Esophagus squamous epithelium (tissue), 5 donors: ENCODE data around the gene MMEL1. TPM values are rescaled to one million over a fixed set of nuclear protein-coding genes. Genes with fewer than 3 reads are reported as not detected.

ENCODE experiments used
- DNase-seq: peaks from one replicate; lab custom pipeline; 2025; lab: John Stamatoyannopoulos, UW
- H3K27ac ChIP-seq, 4 donors: fragments of 200-600 bp; sonication (generic); one replicate each; pipeline ENCODE4 v1.5.1; 2016 to 2019; ENCODE audit warnings: mild to moderate bottlenecking in 1 of 4
- H3K27me3 ChIP-seq, 4 donors: fragments of 200-600 bp; sonication (generic); 1 replicate in 3 of 4; 2 replicates in 1 of 4; pipeline versions ENCODE4 v1.5.1 to v1.6.0; 2017 to 2021; ENCODE audit warnings: antibody characterized with exemption in 1 of 4
- H3K36me3 ChIP-seq, 3 donors: fragments of 200-600 bp; sonication (generic); one replicate each; pipeline ENCODE4 v1.5.1; 2016 to 2019
- H3K4me1 ChIP-seq, 3 donors: fragments of 200-600 bp; sonication (generic); one replicate each; pipeline ENCODE4 v1.5.1; 2017 to 2019
- H3K4me3 ChIP-seq, 4 donors: fragments of 200-600 bp; sonication (generic); 1 replicate in 3 of 4; 2 replicates in 1 of 4; pipeline ENCODE4 v1.5.1; 2016 to 2019; ENCODE audit warnings: mild to moderate bottlenecking in 2 of 4, moderate library complexity in 1 of 4
- H3K9me3 ChIP-seq, 3 donors: fragments of 200-600 bp; sonication (generic); one replicate each; pipeline ENCODE4 v1.5.1; 2016 to 2019
- POLR2A ChIP-seq, 4 donors: fragments of 450-650 bp; IDR thresholded peaks; one replicate each; pipeline ENCODE4 v1.6.1; 2017; ENCODE audit warnings: antibody characterized with exemption in 4 of 4, mild to moderate bottlenecking in 4 of 4, moderate library complexity in 3 of 4
- WGBS, 2 donors: methylation state at CpG; one replicate each; pipeline ENCODE4 v1.1.5; 2018; 5-methylcytosine and 5-hydroxymethylcytosine counted together
- intact Hi-C: fragments of 100-400 bp; cut with DNase I; formaldehyde crosslinking; loops from one replicate; pipeline ENCODE4 v1.15.0; 2022
- total RNA-seq, 4 donors: library from RNA; depleted of rRNA; stranded (reverse); fragments of >200 nt; gene quantifications; one replicate each; pipeline ENCODE4 v1.1.0, GENCODE V29; 2016
- TF ChIP-seq, protein P1 (sequence below), 6 experiments: fragments of 450-650 bp in 4 of 6; fragments of 200-600 bp in 2 of 6; sonication (generic) in 2 of 6; IDR thresholded peaks; one replicate each; pipeline ENCODE4 v1.5.1; 2016 to 2019; ENCODE audit warnings: antibody characterized with exemption in 6 of 6, mild to moderate bottlenecking in 4 of 6, moderate library complexity in 4 of 6
- donor health status: DM: yes; HTN: yes; CAD: no.

MMEL1 gene
- total RNA-seq, 4 donors from 2014 or later, result 3.1 TPM; not detected in 3

DNA sequence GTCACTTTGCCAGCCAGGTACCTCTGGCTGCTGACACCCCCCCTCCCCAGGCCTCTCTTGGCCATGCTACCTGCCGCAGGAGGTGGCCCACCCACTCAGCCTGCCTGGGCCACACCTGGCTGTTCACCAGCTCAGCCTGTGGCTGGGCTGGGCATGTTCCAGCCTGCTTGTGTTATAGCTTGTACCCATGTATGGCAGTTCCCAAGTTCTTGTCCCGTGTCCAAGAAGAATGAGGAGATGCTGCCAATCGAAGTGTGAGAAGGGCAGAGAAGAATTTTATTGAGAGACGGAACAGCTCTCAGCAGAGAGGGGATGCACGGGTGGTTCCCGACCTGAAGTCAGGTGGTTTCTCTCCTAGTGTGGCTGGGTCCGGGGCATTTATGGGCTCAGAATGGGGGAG lies 3.9 kb upstream of the MMEL1 start:
- peaks cover 3 to 15% (median 5%) of the 10 kb centered on the region in 3 donors for H3K4me1 ChIP-seq
- TF ChIP-seq, protein P1, sequence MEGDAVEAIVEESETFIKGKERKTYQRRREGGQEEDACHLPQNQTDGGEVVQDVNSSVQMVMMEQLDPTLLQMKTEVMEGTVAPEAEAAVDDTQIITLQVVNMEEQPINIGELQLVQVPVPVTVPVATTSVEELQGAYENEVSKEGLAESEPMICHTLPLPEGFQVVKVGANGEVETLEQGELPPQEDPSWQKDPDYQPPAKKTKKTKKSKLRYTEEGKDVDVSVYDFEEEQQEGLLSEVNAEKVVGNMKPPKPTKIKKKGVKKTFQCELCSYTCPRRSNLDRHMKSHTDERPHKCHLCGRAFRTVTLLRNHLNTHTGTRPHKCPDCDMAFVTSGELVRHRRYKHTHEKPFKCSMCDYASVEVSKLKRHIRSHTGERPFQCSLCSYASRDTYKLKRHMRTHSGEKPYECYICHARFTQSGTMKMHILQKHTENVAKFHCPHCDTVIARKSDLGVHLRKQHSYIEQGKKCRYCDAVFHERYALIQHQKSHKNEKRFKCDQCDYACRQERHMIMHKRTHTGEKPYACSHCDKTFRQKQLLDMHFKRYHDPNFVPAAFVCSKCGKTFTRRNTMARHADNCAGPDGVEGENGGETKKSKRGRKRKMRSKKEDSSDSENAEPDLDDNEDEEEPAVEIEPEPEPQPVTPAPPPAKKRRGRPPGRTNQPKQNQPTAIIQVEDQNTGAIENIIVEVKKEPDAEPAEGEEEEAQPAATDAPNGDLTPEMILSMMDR (IDR thresholded peaks at IDR 0.05), result no peak
- no peak for TF ChIP-seq POLR2A (IDR thresholded peaks at IDR 0.05)
- intact Hi-C loops, result no loop called here
- peaks cover 0 to 64% (median 0%) of the 10 kb centered on the region in 4 donors for H3K27me3 ChIP-seq
- no peak for DNase-seq
- whole genome bisulfite sequencing, 2 donors, result 42 to 47% methylated on average over 6 of the region's 7 CpGs
- H3K27ac ChIP-seq, result no peak overlapping the region
- H3K9me3 ChIP-seq, result peaks cover 0 to 13% (median 4%) of the 10 kb centered on the region in 3 donors
- H3K4me3 ChIP-seq, result no peak overlapping the region
- no peaks in the 10 kb centered on the region for H3K36me3 ChIP-seq

DNA sequence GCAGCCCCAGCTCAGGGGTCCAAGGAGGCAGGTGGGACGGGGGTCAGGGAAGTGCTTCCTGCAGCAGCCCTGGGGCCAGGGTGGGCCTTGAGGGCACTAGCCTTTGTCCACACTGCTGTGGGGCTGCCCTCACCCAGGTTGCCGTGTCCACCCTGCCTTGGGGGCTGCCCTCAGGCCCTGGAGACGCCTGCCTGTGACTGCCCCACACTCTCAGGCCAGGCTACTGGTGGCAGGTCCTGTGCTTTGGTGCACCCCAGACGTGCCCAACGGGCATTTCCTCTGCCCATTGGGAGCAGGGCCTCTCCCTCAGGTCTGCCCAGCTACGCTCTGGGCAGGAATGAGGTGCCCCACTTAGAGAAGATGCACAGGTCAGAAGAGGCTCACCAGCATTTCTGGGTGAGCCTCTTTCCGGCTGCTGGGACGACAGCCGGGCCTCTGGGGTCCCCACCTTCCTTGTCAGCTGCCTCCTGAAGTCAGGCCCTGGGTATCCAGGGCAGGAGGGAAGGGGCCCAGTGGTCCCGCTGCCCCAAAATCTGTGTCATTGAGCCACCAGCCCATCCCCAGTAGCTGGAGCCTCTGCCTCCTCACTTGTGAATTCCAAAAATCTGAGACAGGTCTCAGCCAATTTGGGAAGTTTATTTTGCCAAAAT lies 2.7 kb upstream of the MMEL1 start:
- no peak for DNase-seq
- Histone ChIP-seq H3K4me3 (no peak overlapping the region), H3K27me3 (peaks cover 0 to 76% (median 0%) of the 10 kb centered on the region in 4 donors), H3K9me3 (peaks cover 0 to 13% (median 4%) of the 10 kb centered on the region in 3 donors), H3K27ac (no peak overlapping the region), H3K36me3 (no peaks in the 10 kb centered on the region), H3K4me1 (peaks cover 0 to 5% (median 0%) of the 10 kb centered on the region in 3 donors)
- no CpG with 5 or more reads among the region's 10 CpGs for WGBS, 2 donors
- no peak for TF ChIP-seq POLR2A (IDR thresholded peaks at IDR 0.05)
- TF ChIP-seq, protein P1 (IDR thresholded peaks at IDR 0.05), result no peak
- intact Hi-C loops, result no loop called here

DNA sequence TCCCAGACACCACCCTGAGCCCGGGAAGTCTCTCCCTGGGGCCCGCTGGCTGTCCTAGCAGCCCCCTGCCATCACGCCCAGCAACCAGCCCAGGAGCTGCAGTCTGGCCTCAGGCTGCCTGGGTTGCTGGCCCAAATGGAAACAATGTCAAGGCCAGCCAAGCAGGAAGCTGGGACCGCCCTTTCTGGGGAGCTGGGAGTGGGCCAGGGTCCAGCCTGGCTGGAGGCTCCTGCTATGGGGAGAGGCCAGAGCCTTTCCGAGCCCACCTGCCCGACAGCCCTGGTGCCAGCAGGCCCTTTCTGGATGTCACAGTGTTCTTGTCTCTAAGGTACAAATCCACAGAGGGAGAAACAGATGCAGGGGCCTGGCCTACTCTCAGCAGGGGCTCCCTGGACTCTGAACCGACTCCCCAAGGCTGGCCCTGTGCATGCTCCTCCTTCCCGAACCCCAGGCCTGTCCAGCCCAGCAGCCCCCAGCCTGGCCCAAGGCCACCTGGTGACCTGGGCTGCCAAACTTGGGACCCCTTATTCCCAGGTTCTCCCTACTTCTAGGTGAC lies 1.2 kb upstream of the MMEL1 start:
- Histone ChIP-seq H3K9me3 (peaks cover 0 to 13% (median 4%) of the 10 kb centered on the region in 3 donors), H3K27ac (no peak overlapping the region), H3K36me3 (no peaks in the 10 kb centered on the region), H3K4me3 (no peak overlapping the region), H3K27me3 (peaks cover 4 to 91% (median 8%) of the 10 kb centered on the region in 4 donors), H3K4me1 (peaks cover 0 to 2% (median under 1%) of the 10 kb centered on the region in 3 donors)
- no peak for DNase-seq
- 56% methylated on average over 3 of the region's 8 CpGs; no CpG with 5 or more reads in 1 of the 2 donors for WGBS, 2 donors
- TF ChIP-seq POLR2A (IDR thresholded peaks at IDR 0.05), result no peak
- TF ChIP-seq, protein P1 (IDR thresholded peaks at IDR 0.05), result no peak
- intact Hi-C loops, result no loop called here

DNA sequence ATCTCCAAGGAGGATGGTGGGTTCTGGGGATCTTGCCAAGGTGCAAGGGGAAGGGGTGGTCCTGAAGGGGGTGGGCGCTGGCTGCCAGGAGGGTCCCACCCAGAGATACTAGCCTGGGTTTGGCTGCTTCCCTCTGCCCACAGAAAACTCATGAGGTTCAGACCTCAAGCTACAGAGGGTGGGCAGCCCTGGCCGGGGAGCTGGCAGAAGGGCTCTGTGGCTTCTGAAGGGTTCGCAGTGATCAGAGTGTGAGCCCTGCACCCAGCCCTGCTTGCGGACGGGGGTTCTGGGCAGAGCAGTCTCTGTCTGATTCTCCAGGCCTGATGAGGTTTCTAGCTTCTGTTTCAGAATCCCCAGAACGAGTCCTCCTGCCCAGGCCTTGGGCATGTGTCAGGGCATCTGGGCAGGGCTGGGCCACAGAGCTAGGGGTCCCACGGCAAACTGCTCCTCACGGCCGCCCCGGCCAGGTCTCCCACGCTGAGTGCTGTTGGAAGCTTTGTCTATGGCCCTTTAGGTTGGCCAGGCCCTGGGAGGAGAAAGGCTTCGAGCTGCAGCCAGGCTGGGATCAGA lies 635 bp upstream of the MMEL1 start:
- Histone ChIP-seq H3K4me1 (peaks cover 0 to 8% (median 3%) of the 10 kb centered on the region in 3 donors), H3K27ac (no peak overlapping the region), H3K27me3 (peaks cover 7 to 94% (median 13%) of the 10 kb centered on the region in 4 donors), H3K4me3 (no peak overlapping the region), H3K36me3 (no peaks in the 10 kb centered on the region), H3K9me3 (peaks cover 0 to 13% (median 4%) of the 10 kb centered on the region in 3 donors)
- DNase-seq, result no peak
- intact Hi-C loops, result no loop called here
- no peak for TF ChIP-seq POLR2A (IDR thresholded peaks at IDR 0.05)
- TF ChIP-seq, protein P1 (IDR thresholded peaks at IDR 0.05), result no peak
- WGBS, 2 donors, result 80% methylated on average over 1 of the region's 12 CpGs; no CpG with 5 or more reads in 1 of the 2 donors

DNA sequence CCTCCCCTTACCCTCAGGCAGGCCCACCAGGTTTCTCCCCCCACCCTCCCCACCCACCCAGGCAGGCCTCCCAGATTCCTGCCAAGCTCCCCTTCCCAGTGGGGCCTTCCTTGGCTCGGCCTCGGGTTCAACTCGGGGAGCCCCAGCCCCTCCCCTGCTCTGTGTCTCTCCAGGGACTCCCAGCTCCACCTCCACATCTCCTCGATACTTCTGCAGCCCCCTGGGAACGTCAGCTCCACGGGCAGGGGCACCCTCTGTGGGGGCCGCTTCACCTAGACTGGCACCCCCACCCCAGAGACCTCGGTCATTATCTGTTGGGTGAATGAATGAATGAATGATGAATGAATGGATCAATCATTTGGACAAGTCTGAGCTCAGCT lies 775 bp downstream of the MMEL1 start:
- peaks cover 0 to 11% (median 3%) of the 10 kb centered on the region in 3 donors for H3K4me1 ChIP-seq
- WGBS, 2 donors, result 49 to 65% methylated on average over 2 to 6 of the region's 8 CpGs
- no peaks in the 10 kb centered on the region for H3K36me3 ChIP-seq
- no peak overlapping the region for H3K4me3 ChIP-seq
- H3K27me3 ChIP-seq, result peaks cover 20 to 94% (median 21%) of the 10 kb centered on the region in 4 donors
- TF ChIP-seq, protein P1 (IDR thresholded peaks at IDR 0.05), result no peak
- no peak for TF ChIP-seq POLR2A (IDR thresholded peaks at IDR 0.05)
- no peak overlapping the region for H3K27ac ChIP-seq
- H3K9me3 ChIP-seq, result peaks cover 0 to 10% (median 4%) of the 10 kb centered on the region in 3 donors
- intact Hi-C loops, result no loop called here
- DNase-seq, result no peak
